ENCODE results near the gene HIVEP1. TPM values are rescaled to one million over a fixed set of nuclear protein-coding genes. Genes with fewer than 3 reads are reported as not detected.

The HIVEP1 gene
- total RNA-seq, 1 donor = 18.8 TPM

DNA sequence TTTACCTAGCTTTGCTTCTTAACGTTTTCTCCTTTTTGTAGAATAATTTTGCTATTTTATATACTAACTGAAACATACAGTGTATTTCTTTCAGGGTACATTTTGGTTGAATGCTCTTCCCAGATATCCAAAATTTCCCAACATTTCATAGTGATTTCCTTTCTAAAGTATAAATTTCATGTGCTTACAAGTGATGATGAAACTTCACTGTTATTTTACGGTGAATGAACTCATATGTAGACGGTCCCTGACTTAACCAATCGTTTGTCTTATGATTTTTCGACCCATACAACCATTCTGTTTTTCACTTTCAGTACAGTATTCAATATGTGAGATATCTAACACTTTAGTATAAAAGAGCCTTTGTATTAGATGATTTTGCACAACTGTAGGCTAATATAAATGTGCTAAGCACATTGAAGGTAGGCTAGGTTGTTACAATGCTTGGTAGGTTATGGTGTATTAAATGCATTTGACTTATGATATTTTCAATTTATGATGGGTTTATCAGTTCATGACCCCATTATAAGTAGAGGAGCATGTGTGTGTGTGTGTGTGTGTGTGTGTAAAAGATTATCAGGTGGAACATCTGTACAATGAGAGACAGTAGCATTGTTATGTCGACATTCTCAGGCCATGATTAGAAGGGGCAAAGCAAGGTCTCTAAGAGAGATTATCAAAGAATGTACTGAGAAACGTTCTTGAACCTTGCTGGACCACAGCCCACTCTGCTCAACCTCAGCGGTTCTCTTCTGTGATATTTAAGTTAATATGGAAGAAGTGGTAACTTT is 20.9 kb downstream of the HIVEP1 start:
- DNase-seq (ENCODE audit: insufficient read length, low spot score, missing footprints) = no peak
- Histone ChIP-seq H3K27ac (ENCODE audit: low read depth, low read length) (no peak overlapping the region), H3K4me3 (ENCODE audit: insufficient read depth, low read length) (no peak overlapping the region), H3K36me3 (ENCODE audit: insufficient read depth, low read length) (no peaks in the 10 kb centered on the region), H3K79me2 (ENCODE audit: insufficient read depth, low read length) (peaks cover 59% of the 10 kb centered on the region), H3K9me3 (ENCODE audit: low read depth, low read length) (no peaks in the 10 kb centered on the region), H2AFZ (ENCODE audit: low read length) (no peak overlapping the region), H3K27me3 (ENCODE audit: insufficient read depth, low read length) (no peaks in the 10 kb centered on the region), H3K4me2 (ENCODE audit: insufficient read depth, low read length) (no peak overlapping the region), H4K20me1 (ENCODE audit: insufficient read depth, low read length) (peaks cover 8% of the 10 kb centered on the region), H3K4me1 (ENCODE audit: insufficient read depth, low read length) (peaks cover 7% of the 10 kb centered on the region)
- TF ChIP-seq, protein P1, sequence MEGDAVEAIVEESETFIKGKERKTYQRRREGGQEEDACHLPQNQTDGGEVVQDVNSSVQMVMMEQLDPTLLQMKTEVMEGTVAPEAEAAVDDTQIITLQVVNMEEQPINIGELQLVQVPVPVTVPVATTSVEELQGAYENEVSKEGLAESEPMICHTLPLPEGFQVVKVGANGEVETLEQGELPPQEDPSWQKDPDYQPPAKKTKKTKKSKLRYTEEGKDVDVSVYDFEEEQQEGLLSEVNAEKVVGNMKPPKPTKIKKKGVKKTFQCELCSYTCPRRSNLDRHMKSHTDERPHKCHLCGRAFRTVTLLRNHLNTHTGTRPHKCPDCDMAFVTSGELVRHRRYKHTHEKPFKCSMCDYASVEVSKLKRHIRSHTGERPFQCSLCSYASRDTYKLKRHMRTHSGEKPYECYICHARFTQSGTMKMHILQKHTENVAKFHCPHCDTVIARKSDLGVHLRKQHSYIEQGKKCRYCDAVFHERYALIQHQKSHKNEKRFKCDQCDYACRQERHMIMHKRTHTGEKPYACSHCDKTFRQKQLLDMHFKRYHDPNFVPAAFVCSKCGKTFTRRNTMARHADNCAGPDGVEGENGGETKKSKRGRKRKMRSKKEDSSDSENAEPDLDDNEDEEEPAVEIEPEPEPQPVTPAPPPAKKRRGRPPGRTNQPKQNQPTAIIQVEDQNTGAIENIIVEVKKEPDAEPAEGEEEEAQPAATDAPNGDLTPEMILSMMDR (IDR thresholded peaks at IDR 0.05; ENCODE audit: extremely low read depth, low read depth, low read length) = no peak

DNA sequence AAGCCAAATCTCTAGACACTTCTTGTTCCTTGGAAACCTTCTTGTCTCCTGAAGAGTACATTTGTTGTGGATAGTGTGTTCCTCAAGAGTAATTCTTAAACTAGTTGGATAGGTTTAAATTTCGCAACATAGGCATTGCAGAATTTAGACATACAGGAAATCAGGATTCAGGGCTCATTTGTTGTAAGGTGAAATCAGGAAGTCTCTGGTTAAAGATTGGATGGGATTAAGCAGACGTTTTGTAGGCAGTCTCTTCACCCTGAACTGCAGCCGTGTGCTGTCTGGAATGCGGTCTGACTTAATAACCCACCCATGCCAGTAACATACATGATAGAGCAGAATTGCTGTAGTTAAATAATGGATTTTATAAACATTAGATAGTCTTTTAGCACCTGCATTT is 21.7 kb downstream of the HIVEP1 start:
- Histone ChIP-seq H3K9me3 (ENCODE audit: low read depth, low read length) (no peaks in the 10 kb centered on the region), H4K20me1 (ENCODE audit: insufficient read depth, low read length) (peaks cover 8% of the 10 kb centered on the region), H3K27ac (ENCODE audit: low read depth, low read length) (no peak overlapping the region), H3K27me3 (ENCODE audit: insufficient read depth, low read length) (no peaks in the 10 kb centered on the region), H3K4me2 (ENCODE audit: insufficient read depth, low read length) (no peak overlapping the region), H3K79me2 (ENCODE audit: insufficient read depth, low read length) (peaks cover 52% of the 10 kb centered on the region), H3K4me3 (ENCODE audit: insufficient read depth, low read length) (no peak overlapping the region), H3K4me1 (ENCODE audit: insufficient read depth, low read length) (peaks cover 7% of the 10 kb centered on the region), H2AFZ (ENCODE audit: low read length) (no peak overlapping the region), H3K36me3 (ENCODE audit: insufficient read depth, low read length) (no peaks in the 10 kb centered on the region)
- TF ChIP-seq, protein P1 (IDR thresholded peaks at IDR 0.05; ENCODE audit: extremely low read depth, low read depth, low read length) = no peak
- DNase-seq (ENCODE audit: insufficient read length, low spot score, missing footprints) = peak; percentile 4

DNA sequence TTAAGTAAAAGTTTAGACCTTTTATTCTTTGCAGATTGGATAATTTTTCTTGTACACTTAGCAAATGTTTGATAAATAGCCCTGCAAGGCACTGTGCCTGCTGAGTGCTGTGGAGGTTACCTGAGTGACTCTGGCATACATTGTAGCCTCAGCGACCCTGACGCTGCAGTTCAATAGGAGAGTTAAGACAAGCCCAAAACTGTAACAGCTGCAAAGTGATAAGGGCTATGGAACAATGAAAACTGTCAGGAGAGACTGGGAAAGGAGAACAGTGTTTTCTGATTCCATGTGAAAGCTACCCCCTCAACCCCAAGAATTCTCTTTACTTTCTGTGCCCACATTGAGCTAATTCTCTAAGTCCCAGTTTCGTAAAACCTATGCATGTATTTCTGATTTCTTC is 22.2 kb downstream of the HIVEP1 start:
- H3K27me3 ChIP-seq (ENCODE audit: insufficient read depth, low read length) = no peaks in the 10 kb centered on the region

DNA sequence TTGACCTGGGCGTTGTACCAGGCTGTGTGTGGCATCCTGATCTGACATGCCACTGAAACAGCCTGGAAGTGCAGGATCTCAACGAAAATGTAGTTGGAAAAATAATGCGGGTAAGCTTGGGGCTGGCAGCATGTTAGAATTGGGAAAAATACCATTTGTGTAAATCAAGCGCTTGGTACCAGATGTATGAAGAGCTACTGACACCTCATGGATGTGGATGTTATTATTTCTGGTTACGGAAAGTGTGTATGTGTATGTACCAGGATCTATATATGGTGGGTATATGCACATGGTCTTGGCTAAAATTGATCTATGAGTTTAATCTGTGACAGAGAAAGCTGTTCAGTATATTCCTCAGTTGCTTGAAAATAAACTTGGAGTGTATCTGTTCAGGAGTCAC is 22.7 kb downstream of the HIVEP1 start:
- H4K20me1 ChIP-seq (ENCODE audit: insufficient read depth, low read length) = peaks cover 8% of the 10 kb centered on the region
- no peaks in the 10 kb centered on the region for H3K27me3 ChIP-seq (ENCODE audit: insufficient read depth, low read length)
- DNase-seq (ENCODE audit: insufficient read length, low spot score, missing footprints) = no peak
- H3K4me3 ChIP-seq (ENCODE audit: insufficient read depth, low read length) = no peak overlapping the region
- no peak overlapping the region for H3K27ac ChIP-seq (ENCODE audit: low read depth, low read length)
- no peaks in the 10 kb centered on the region for H3K9me3 ChIP-seq (ENCODE audit: low read depth, low read length)
- peaks cover 7% of the 10 kb centered on the region for H3K4me1 ChIP-seq (ENCODE audit: insufficient read depth, low read length)
- peaks cover 55% of the 10 kb centered on the region for H3K79me2 ChIP-seq (ENCODE audit: insufficient read depth, low read length)
- H3K36me3 ChIP-seq (ENCODE audit: insufficient read depth, low read length) = no peaks in the 10 kb centered on the region
- no peak overlapping the region for H3K4me2 ChIP-seq (ENCODE audit: insufficient read depth, low read length)
- TF ChIP-seq, protein P1 (IDR thresholded peaks at IDR 0.05; ENCODE audit: extremely low read depth, low read depth, low read length) = peak; percentile 18
- H2AFZ ChIP-seq (ENCODE audit: low read length) = no peak overlapping the region

More for the DNA sequence above, 22.2 kb downstream of the HIVEP1 start:
- Histone ChIP-seq H3K79me2 (ENCODE audit: insufficient read depth, low read length) (peaks cover 50% of the 10 kb centered on the region), H3K4me2 (ENCODE audit: insufficient read depth, low read length) (no peak overlapping the region), H3K4me3 (ENCODE audit: insufficient read depth, low read length) (no peak overlapping the region), H3K9me3 (ENCODE audit: low read depth, low read length) (no peaks in the 10 kb centered on the region), H2AFZ (ENCODE audit: low read length) (no peak overlapping the region), H3K4me1 (ENCODE audit: insufficient read depth, low read length) (peaks cover 7% of the 10 kb centered on the region), H3K36me3 (ENCODE audit: insufficient read depth, low read length) (no peaks in the 10 kb centered on the region), H4K20me1 (ENCODE audit: insufficient read depth, low read length) (peaks cover 8% of the 10 kb centered on the region), H3K27ac (ENCODE audit: low read depth, low read length) (no peak overlapping the region)
- DNase-seq (ENCODE audit: insufficient read length, low spot score, missing footprints) = no peak
- TF ChIP-seq, protein P1 (IDR thresholded peaks at IDR 0.05; ENCODE audit: extremely low read depth, low read depth, low read length) = no peak
